HFF-Myc (cell line): ENCODE data around the gene PHF12.

Source experiments
- DNase-seq: peaks from one replicate; pipeline ENCODE4 v3.0.0-alpha.2; 2011; ENCODE audit warnings: low read depth; ENCODE audit errors: extremely low read depth
- H3K4me3 ChIP-seq: replicated peaks from 2 replicates; pipeline ENCODE4 v1.5.1; 2011; ENCODE audit warnings: low read depth, mild to moderate bottlenecking, control low read depth, low read length
- CTCF ChIP-seq: IDR thresholded peaks from 2 replicates; pipeline ENCODE4 v1.5.1; 2012; ENCODE audit warnings: mild to moderate bottlenecking, low read depth, low read length, control low read depth; ENCODE audit errors: missing control alignments

The PHF12 gene

DNA sequence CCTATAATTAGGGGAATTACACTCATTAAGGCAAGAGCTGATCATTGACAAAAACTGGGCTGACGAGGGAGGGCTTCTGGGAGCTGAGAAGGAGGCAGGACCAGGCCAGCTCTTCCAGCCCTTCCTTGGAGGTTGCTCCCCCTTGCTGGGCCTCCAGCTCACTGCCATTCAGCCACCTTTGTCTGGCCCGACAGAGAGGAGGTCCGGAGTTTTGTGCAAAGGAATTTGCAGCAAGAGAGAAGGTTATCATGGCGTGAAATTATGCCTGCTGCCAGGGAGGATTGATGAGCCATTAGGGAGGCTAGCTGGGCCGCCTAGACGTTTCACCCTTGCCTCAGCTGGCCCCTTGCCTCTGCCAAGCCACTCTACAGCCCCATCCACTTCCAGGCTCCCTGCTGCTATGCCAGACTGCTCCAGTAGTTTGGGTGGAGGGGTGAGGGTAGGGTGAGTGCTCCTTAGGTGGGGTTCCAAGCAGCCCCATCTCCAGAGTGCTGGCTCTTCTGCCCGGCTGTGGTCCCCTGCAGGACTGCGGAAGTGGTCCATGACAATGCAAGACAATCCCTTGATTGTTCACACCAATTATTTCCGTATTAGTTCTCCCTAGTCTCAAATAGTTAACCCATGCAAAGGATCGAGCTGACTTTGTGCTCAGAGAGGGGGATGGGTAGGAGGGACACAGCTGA lies 17.1 kb upstream of the PHF12 start:
- H3K4me3 ChIP-seq: no peak overlapping the region
- no peak for DNase-seq
- no peak for TF ChIP-seq CTCF

GRCh38 chr17:28967221-28968135 lies 16.2 kb upstream of the PHF12 start:
- no peak for TF ChIP-seq CTCF
- H3K4me3 ChIP-seq: no peak overlapping the region
- no peak for DNase-seq

DNA sequence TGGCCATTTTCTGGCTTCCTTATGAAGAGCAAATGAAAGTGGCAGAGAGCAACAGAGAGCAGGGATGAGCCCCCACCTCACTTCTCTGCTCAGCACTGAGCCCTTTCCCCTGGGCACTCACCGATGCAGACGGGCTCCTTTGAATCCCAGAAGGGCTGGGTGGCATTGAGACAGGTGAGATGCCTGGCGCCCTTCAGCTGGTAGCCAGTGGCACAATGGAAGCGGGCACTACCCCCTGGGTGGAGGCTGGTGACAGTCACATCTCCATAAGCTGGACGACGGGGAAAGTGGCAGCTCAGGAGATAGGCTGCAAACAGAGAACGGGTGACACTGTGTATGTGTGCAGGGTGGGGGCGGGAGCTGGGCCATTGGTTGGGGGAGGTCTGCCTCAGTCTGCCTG lies 12.5 kb upstream of the PHF12 start:
- TF ChIP-seq CTCF: no peak
- no peak overlapping the region for H3K4me3 ChIP-seq
- DNase-seq: no peak

GRCh38 chr17:28963055-28963611 lies 11.8 kb upstream of the PHF12 start:
- no peak overlapping the region for H3K4me3 ChIP-seq
- DNase-seq: no peak
- TF ChIP-seq CTCF: no peak

DNA sequence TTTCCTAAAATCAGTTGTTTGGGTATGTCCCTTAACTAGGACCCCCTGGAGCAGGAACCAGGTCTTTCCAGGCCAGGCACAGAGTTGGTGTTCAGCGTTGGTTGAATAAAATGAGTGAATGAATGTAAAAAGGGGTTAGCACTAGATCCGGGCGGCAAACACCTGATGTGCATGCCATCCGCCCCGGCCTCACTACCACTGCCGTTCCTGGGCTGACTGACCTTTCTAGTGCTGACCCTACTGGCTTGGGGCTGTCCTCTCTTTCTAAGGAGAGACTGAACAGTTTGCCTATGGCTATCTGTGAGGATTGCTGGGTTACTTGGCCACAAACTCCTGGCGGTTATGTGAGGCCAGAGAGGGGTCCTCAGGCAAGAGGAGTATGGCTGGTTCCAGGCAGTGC lies 10.1 kb upstream of the PHF12 start:
- DNase-seq: no peak
- no peak overlapping the region for H3K4me3 ChIP-seq
- TF ChIP-seq CTCF: no peak

DNA sequence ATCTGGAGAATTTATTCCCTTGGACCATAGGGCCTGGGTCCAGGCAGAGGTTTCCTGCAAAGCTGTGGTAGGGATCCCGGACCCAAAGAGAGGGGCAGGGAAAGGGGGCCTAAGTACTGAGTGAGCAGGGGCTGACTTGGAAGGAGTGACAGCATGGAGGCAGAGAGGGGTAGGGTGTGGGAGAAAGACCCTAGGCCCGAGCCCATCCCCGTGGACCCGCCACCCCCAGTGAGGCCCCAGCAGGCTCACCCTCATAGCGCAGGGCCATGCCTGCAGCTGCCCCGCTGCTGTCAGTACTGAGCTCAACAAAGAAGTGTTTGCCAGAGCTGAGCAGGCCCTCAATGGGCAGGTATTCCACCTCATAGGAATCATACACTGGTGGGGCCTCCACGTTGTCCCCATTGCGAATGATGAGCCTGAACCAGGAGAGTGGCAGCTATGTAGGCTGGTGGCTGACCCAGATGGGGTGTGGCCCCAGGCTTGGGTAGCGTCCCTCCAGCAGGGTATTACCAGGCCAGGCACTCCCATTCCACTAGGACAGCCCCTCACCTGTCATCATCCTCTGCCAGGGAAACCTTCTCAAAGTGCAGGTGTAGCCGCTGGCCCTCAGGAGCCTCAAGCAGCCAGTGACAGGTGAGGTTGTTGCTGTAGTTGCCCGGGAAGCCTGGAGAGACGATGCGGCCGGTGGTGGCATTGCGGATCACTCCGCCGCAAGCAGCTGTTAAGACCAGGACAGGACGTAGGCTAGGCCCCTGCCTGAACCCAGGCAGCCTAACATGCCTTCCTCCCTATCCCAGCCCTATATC lies 9.1 kb upstream of the PHF12 start:
- TF ChIP-seq CTCF: no peak
- H3K4me3 ChIP-seq: no peak overlapping the region
- no peak for DNase-seq
